Hematopoietic multipotent progenitor cell (in vitro differentiated cells): ENCODE results near the gene CTIF. TPM values are rescaled to one million over a fixed set of nuclear protein-coding genes. Genes with fewer than 3 reads are reported as not detected.
"Not testable (repeated sequence)": the region's sequence is repeated elsewhere in the genome, so short reads cannot be mapped to it uniquely, and the experiment has no call there.

Source experiments
- DNase-seq, 3 donors: peaks; one replicate each; pipeline ENCODE4 v3.0.0-alpha.2; 2011 to 2015; ENCODE audit warnings: low read depth in 2 of 3, low spot score in 2 of 3
- total RNA-seq: library from RNA; depleted of rRNA; stranded (reverse); fragments of >200 nt; gene quantifications from one replicate; pipeline ENCODE4 v1.2.3, GENCODE V29; 2012

Gene CTIF
- total RNA-seq, 1 donor = 8.6 TPM

DNA sequence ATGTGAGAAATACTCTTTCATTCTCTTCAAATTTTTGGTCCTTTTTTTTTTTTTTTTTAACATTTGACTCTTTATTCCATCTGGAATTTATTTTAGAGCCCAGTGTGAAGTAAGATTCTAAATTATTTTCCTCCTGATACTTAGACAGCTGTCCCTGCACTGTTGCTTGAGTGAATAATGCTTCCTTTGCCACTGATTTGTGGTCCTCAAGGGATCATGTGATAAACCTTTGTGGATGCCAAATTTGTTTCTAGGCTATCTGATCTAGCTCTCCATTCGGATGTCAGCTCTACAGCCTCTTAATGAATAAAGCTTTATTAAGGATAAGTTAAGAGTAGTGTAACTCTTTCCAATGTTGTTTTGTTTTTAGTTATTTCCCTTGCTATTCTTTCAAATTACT, 269.6 kb downstream of the CTIF start:
- no peak for DNase-seq

DNA sequence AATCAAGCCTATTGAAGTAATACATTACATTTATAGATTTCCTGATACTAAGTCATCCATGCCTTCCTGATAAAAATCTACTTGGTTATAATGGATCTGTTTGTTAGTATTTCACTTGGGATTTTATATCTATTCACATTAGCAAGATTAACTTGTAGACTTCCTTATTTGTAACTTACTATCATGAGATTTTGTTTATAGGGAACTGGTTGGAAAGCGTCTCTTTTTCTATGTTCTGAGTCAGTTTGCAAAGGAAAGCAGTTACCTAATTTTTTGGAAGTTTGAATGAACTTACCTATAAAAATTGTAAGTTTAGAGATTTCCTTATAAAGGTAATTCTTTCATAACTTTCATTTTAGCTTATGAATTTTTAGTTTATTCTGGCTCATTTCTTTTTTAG, 270.5 kb downstream of the CTIF start:
- no peak for DNase-seq

DNA sequence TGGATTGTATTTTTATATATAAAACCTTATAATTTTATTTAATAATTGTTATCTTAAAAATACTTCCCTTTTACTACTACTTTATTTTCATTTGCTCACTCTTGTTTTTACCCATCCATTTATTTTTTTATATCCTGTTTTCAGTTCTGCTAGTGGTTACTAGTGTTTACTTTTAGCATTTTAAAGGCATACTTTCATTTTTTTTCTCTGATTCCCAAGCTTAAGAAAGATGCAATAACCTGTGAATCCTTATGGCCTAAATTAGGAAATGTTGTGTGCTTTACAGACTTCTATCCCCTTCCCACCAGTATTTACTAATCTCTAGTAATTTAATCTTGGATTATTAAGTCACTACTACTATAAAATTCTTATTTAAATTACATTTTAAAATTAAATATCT, 272.0 kb downstream of the CTIF start:
- no peak for DNase-seq

DNA sequence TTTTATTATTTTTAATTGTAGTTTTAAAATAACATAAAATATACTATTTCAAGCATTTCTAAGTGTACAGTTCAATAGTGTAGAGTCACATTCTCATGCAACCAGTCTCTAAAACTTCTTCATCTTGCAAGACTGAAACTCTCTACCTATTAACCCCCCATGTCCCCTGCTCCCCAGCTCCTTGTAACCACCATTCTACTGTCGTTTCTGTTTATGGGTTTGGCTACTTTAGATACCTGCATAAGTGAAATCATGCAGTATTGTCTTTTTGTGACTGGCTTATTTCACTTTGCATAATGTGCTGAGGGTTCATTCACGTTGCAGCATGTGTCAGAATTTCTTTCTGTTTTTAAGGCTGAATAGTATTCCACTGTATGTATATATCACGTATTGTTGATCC, 272.6 kb downstream of the CTIF start:
- DNase-seq = no peak

DNA sequence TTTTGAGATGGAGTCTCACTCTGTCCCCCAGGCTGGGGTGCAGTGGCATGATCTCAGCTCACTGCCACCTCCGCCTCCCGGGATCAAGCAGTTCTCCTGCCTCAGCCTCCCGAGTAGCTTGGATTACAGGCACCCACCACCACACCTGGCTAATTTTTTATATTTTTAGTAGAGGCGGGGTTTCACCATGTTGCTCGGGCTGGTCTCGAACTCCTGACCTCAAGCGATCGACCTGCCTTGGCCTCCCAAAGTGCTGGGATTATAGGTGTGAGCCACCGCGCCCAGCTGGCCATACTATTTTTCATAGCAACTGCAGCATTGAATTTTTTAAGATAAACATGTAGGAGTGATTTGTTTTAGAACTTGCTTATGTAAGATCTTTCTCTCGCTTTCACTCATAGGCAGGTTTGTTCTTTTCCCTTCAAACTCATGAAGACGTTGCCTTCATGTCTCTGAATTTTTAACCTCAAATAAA, 273.2 kb downstream of the CTIF start:
- not testable (repeated sequence) for DNase-seq

DNA sequence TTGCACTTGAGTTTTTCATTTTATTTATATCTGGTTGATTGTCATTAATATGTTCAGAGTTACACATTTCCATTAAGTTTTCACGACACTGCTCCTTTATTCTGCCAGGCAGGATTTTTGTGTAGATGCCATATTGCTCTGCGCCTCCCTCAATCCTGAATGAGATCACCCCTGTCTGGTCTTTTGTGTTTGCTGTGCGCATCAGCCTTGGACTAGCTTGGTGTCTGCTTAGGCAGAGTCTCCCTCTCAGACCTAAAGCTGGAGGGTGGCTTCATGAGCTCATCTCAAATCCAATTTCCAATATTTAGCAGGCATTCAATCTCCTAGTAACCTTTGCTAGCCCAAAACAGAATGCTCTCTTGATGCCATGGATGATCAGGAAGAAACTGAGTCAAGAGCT, 274.5 kb downstream of the CTIF start:
- DNase-seq = no peak

DNA sequence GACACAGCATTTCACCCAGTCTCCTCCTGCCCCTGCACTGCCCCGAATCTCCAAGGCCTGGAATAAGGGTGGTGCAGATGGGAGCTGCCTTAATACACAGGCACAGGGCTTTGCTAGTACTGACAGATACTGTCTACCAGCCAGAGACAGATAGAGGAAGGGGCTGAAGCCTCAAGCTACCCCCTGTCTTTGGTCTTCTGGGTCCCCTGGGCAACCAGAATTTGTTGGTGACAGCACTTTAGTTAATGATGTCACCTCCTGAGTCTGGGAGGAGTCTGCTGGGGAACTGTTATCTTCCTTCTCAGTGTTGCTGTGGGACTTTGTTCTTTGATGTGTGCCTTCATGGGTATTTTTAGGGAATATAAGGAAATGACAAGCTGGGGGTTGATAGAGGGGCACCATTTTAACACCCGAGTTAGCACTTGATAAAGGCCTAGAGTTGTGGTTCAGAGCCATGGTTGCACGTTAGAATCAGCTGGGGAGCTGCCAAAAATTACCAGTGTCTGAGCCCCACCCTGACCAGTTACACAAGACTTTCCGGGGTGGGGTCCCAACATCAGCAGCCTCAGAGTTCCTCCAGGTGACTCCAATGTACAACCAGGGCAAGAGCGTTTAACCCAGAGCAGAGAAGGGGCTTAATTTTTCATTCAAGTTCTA, 275.1 kb downstream of the CTIF start:
- peak; percentile 22 to 57 (median 39) for DNase-seq

DNA sequence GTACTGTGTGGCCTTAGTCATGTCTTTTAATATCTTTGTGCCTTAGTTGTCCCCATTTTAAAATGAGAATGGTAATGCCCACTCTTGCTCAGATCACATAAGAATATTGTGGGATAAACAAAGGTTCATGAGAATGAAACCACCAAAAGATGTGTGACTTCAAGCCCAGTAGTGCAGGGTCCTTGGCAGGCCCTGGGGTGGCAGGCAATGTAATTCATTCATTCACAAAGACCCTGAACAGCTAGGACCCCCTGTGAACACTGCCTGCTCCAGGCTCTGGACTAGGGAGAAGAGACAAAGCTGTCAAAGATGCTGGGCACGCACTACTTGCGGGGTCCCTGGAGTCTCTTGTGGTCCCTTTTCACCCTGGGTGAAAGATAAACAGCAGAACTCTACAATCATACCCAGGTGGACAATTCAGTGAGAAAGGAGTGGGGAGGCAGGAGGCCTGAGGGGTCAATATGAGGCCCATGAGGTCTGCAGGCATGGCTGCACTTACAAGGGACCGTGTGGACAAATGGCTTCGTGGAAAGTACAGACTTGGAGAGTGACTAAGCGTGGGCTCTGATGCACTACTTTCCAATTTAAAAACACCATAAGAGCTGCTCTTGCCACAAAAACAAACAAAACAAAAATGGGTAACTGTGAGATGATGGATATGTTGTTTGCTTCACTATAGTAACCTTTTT, 275.8 kb downstream of the CTIF start:
- no peak for DNase-seq

DNA sequence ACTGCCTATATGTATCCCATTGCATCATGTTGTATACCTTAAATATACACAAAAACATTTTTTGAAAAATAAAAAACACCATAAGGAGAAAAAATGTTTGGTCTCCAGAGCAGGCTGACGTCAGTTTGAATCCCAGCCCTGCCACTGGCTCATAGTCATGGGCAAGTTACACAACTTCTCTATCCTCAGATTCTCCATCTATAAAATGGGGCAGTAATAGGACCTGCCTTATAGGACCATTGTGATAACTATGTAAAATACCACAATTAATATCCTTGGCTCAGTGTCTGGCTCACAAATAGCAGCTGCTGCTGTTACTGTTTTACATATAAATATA, 276.3 kb downstream of the CTIF start:
- DNase-seq = no peak

DNA sequence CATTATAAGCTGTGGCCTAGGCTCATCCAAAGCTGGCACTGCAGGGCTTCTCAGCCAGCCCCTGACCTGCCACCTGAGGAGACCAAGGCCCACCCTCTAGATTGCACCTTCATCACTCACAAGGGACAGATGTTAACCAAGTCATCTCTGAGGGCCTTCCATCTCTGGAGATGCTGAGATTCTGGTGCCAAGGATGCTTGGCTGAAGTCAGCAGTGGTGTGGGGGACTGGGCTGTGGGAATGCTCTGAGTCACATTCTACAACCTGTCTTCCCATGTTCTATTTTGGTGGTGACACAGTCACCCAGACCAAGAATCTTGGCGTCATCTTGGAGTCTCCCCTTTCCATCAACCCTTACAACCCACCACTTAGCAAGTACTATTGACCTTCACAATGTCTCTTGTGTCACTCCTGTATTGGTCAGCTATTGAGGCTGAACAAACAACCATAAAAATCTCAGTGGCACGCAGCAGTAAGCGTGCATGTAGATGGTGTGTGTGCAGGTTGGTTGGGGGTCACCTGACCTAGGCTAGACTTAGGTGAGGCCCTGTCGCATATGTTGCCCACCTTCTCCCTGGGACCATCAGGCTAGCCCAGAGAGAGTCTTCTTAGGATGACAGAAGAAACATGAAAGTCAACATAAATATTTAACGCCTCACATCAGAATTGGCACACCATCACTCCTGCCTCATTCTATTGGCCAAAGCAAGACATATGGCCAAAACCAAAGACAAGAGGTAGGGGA, 276.9 kb downstream of the CTIF start:
- DNase-seq = no peak

DNA sequence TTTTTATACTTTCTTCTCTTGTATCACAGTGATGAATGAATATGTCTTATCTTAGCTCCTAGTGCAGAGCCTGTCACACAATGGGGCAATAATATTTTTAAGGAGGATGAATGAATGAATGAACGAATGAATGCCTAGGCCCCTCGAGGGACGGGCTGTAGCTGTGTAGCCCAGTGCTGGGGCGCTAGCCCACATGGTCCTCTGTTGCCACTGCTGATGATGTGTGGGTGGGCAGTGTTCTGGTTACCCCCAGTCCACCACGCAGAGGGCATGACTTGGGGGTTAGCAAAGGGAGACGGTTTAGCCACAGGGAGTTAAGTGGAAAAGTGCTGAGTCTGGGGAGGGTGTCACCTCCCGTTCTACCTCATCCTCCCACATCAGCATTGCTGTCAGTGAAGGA, 277.7 kb downstream of the CTIF start:
- no peak for DNase-seq

DNA sequence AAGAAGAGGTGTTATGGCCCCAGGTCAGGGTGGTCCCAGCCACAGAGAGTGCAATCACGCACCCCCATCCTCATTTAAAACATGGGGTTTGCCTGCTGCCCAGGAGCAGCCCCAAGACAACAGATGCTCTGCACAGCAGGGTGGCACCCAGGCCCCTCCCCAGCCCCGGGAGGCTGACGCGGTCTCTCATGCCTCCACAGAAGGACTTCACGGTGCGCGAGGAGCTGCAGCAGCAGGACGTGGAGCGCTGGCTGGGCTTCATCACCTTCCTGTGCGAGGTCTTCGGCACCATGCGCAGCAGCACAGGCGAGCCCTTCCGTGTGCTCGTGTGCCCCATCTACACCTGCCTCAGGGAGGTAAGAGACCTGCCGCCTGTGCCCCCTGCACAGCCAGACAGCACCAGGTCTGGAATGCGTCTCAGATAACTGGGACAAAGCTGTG, 278.2 kb downstream of the CTIF start:
- no peak for DNase-seq

DNA sequence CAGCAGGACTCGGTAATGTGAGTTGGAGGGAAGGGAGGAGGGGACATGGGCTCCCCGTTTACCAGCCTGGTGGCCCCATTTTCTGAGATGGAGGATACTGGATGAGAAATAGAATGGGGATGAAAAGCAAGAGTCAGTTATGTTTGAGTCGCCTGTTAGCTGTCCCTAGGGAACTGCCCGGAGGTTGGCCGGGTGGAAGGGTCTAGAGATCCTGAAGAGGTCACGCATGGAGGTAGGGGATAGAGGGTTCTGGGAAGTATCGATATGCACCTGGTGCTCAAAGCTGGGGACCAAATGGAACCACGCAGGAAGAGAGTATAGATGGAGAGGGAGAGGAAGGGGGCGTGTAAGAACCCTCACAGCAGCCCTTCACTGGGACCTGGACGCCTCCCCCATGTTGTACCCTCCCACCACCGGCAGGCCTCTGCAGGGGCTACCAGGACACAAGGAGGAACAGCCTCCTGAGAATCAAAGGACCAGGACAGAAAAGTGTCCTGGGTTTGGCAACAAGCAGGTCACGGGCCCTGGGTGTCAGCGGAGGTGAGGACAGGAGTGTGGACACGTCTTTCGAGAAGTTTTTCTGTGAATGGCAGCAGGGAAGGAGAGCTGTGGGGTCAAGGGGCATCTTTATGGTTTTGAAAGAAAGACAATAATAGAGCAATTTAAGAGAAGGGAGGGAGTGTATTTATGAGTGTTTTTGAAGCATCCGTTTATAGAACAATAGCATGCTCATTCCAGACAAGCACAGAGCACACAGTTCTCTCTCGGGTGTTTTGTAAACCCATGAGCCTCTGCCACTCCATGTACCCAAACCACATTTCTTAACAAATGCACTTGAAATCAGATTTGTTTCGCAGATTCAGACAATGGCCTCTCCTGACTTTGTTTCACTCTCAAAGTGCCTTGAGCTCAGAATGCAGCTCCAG, 279.8 kb downstream of the CTIF start:
- no peak for DNase-seq

DNA sequence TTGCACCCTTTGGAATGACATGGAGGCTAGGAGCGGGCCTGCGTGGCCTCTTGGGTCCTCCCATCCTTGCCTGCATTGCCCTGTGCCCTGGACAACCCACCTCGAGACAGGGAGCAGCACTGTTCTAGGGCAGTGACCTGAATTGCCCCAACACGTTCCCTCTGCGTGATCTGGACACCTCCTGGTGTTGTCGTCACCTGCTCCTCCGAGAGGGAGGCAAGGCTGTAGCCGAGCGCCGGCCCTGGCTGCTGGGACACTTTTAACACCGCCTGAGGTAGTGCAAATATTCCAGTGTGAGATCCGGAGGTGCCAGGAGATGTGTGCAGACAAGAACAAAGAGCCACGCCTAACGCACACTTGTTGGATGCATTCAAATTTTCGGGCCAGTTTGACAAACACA, 280.4 kb downstream of the CTIF start:
- DNase-seq = no peak

DNA sequence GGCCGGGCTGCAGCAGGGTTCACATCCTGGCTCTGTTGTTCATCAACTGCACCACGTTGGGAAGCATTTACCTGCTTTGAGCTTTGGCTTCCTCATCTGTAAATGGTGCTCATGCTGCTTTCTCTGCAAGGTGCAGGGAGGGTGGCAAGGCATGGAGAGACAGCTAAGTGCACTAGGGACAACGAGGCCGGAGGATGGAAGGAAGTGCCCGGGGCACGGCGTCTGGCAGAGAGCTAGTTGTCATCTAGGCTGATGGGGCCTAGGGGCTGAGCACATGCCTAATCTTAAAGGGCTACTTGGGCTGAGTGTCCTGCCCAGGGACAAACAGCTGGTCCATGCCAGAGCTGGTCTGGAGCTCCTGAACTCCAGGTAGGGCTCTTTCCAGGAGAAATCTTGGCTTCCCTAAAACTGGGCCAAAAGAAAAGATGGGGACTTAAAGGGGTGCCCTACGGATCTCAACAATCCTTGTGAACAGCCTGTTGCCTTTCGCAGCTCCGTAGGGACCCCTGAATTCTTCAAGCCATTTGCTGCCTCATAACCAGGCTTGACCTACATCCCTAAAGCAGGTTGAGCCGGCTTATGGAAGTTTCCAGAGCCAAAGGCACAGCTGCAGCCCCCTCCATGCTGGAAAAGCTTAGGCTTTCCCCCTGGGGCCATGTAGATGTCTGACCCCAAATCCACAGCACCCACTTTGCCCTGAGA, 281.1 kb downstream of the CTIF start:
- no peak for DNase-seq

DNA sequence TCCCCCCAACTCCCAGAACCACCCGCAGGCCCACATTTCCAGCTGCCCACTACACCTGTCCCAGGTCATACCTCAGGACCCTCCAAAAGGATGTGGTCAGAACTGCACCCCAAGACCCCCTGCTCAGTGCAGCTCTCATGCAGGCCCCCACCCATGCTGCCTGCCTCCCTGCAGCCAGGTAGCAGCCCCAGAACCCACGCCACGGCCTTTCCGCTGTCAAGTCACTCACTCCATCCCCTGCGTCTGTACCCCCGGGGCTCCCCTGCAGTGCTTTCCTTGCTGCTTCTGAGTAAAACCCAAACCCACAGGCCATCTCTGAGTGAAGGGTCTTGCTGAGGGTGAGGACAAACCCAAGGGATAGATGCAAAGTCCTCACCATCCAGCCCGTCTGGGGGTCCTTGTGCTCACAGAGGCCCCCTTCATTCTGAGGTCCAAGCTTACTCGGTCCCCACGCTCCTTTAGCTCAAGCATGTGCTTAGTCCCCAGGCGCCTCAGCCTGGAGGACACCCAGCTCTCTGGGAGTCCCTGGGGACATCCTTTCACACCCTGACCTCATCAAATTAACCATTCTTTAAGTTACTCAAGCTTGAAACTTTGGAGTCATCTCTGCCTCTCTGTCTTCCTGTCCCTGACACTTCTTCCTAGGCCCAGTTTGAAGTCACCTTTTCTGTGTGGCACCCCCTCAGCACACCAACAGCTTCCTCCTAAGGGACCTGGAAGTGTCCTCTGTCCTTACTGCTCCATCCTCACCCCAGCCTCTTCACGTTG, 281.8 kb downstream of the CTIF start:
- DNase-seq = no peak

DNA sequence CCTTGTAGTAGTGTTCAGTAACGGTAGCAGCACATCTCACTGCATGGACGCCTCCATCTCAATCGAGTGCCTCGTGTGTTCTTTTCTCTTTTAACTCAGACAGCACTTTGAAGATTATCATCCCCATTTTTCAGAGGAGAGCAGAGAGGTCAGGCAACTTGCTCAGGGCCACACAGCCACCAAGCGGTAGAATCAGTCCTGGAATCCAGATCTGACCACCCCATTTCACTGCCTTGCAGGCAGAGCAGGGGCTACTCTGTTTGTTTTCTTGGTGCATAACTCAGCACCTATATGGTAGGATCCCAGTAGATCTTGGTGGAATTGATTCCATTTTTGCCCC, 282.4 kb downstream of the CTIF start:
- no peak for DNase-seq

DNA sequence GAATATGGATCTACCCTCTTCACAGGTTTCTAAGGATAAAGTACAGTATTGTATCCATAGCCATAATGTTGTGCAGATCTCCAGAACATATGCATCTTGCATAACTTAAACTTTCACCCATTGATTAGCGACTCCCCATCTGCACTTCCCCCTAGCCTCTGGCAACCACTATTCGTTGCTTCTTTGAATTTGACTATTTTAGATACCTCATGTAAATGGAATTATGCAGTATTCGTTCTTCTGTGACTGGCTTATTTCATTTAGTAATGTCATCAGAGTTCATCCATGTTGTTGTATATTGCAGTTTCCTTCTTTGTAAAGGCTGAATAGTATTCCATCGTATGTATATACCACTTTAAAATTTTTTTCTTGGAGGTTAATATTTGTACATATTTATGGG, 283.0 kb downstream of the CTIF start:
- DNase-seq = no peak

DNA sequence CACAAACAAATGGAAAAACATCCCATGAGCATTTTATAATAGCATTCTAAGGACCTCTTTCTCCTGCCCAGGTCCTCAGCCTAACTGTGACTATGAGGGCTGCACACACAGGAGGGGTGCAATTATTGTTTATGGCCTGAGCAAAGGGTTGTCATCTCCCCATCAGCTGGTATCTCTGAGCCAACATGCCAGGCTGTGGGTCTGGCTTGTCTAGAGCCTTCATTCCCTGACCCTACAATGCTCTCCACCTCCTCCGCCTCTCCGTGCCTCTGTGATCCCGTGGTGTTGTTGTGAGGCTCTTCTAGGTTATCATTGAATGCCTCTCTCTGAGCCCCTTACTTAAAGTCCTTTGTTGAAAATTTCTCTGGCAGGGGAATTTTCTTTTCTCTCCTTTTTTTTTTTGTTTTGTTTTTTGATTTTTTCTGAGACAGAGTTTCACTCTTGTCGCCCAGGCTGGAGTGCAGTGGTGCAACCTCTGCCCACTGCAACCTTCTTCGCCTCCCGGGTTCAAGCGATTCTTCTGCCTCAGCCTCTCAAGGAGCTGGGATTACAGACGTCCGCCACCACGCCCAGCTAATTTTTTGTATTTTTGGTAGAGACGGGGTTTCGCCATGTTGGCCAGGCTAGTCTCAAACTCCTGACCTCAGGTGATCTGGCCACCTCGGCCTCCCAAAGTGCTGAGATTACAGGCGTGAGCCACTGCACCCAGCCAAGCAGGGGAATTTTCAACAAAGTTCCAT, 285.6 kb downstream of the CTIF start:
- DNase-seq = no peak
